HepG2 (cell line): Measurements from ENCODE around the gene NOL4L. TPM values are rescaled to one million over a fixed set of nuclear protein-coding genes. Genes with fewer than 3 reads are reported as not detected.

Experiments
- CREBL2 ChIP-seq: sonication (generic); formaldehyde crosslinking; IDR thresholded peaks from 2 replicates; pipeline ENCODE4 v1.8.1; 2023; ENCODE audit warnings: missing genetic modification reagents, mild to moderate bottlenecking, borderline replicate concordance
- ERF ChIP-seq: IDR thresholded peaks from 2 replicates; pipeline ENCODE4 v1.6.1; 2018; ENCODE audit warnings: missing biosample characterization, missing genetic modification reagents
- FOXM1 ChIP-seq: sonication (generic); formaldehyde crosslinking; IDR thresholded peaks from 2 replicates; pipeline ENCODE4 v1.5.0; 2020; ENCODE audit warnings: missing genetic modification reagents
- IRF9 ChIP-seq: sonication (generic); formaldehyde crosslinking; IDR thresholded peaks from 2 replicates; pipeline ENCODE4 v1.8.0; 2022; ENCODE audit warnings: missing genetic modification reagents, mild to moderate bottlenecking, borderline replicate concordance
- KAT2B ChIP-seq: fragments of 150-350 bp; IDR thresholded peaks from 2 replicates; pipeline ENCODE4 v1.6.1; 2014; ENCODE audit warnings: low read depth, low read length, borderline replicate concordance
- NFKB2 ChIP-seq: sonication (generic); formaldehyde crosslinking; IDR thresholded peaks from 2 replicates; pipeline ENCODE4 v1.4.0; 2020; ENCODE audit warnings: missing genetic modification reagents, borderline replicate concordance
- PHF21A ChIP-seq: sonication (generic); formaldehyde crosslinking; IDR thresholded peaks from 2 replicates; pipeline ENCODE4 v1.5.0; 2020; ENCODE audit warnings: mild to moderate bottlenecking, missing genetic modification reagents
- SMARCE1 ChIP-seq: fragments of 450-650 bp; IDR thresholded peaks from 2 replicates; pipeline ENCODE4 v1.6.1; 2017; ENCODE audit warnings: borderline replicate concordance
- SMYD3 ChIP-seq: sonication (generic); formaldehyde crosslinking; IDR thresholded peaks from 2 replicates; pipeline ENCODE4 v1.8.1; 2023; ENCODE audit warnings: mild to moderate bottlenecking, missing genetic modification reagents
- THYN1 ChIP-seq: sonication (generic); formaldehyde crosslinking; IDR thresholded peaks from 2 replicates; pipeline ENCODE4 v1.8.1; 2023; ENCODE audit warnings: low read depth, mild to moderate bottlenecking, moderate library complexity, missing genetic modification reagents, borderline replicate concordance
- ZBTB34 ChIP-seq: sonication (generic); formaldehyde crosslinking; IDR thresholded peaks from 2 replicates; pipeline ENCODE4 v1.8.0; 2022; ENCODE audit warnings: mild to moderate bottlenecking, missing genetic modification reagents
- ZBTB42 ChIP-seq: sonication (generic); formaldehyde crosslinking; IDR thresholded peaks from 2 replicates; pipeline ENCODE4 v1.5.0; 2020; ENCODE audit warnings: mild to moderate bottlenecking, missing genetic modification reagents
- ZNF160 ChIP-seq: sonication (generic); formaldehyde crosslinking; IDR thresholded peaks from 2 replicates; pipeline ENCODE4 v1.8.0; 2022; ENCODE audit warnings: mild to moderate bottlenecking, inconsistent platforms, missing genetic modification reagents
- ZNF205 ChIP-seq: IDR thresholded peaks from 2 replicates; pipeline ENCODE4 v1.6.1; 2018; ENCODE audit warnings: missing biosample characterization, missing genetic modification reagents
- ZNF280D ChIP-seq: sonication (generic); formaldehyde crosslinking; IDR thresholded peaks from 2 replicates; pipeline ENCODE4 v1.5.1; 2020; ENCODE audit warnings: mild to moderate bottlenecking, missing genetic modification reagents
- ZNF687 ChIP-seq: sonication (generic); formaldehyde crosslinking; IDR thresholded peaks from 2 replicates; pipeline ENCODE4 v1.5.1; 2020; ENCODE audit warnings: mild to moderate bottlenecking, missing genetic modification reagents, moderate library complexity
- ZNF704 ChIP-seq: sonication (generic); formaldehyde crosslinking; IDR thresholded peaks from 2 replicates; pipeline ENCODE4 v1.8.1; 2023; ENCODE audit warnings: mild to moderate bottlenecking, inconsistent platforms, moderate library complexity, missing genetic modification reagents, borderline replicate concordance
- ZNF746 ChIP-seq: sonication (generic); formaldehyde crosslinking; IDR thresholded peaks from 2 replicates; pipeline ENCODE4 v1.8.0; 2022; ENCODE audit warnings: mild to moderate bottlenecking, missing genetic modification reagents
- ZNF792 ChIP-seq: IDR thresholded peaks from 2 replicates; pipeline ENCODE4 v1.6.1; 2016
- ZNF883 ChIP-seq: sonication (generic); formaldehyde crosslinking; IDR thresholded peaks from 2 replicates; pipeline ENCODE4 v1.5.1; 2020; ENCODE audit warnings: mild to moderate bottlenecking, missing genetic modification reagents; ENCODE audit errors: not compliant biosample characterization
- polyA plus RNA-seq, 8 experiments: library from polyadenylated mRNA; depleted of rRNA in 3 of 8; stranded (reverse) in 7 of 8; unstranded in 1 of 8; fragments of >200 nt; fragmentation: Illumina TruSeq in 4 of 8; extraction: Trizol in 4 of 8; gene quantifications; 2 replicates each; pipeline versions ENCODE4 v1.2.1 to v1.2.3, GENCODE V29; 2011 to 2016; ENCODE audit warnings: low read depth in 4 of 8, missing spikeins in 1 of 8, mixed read lengths in 1 of 8; ENCODE audit not compliant: insufficient read depth in 1 of 8
- total RNA-seq, 5 experiments: library from RNA; depleted of rRNA; stranded (reverse); fragments of >200 nt; fragmentation: Illumina TruSeq; extraction: Trizol; gene quantifications; 2 replicates each; pipeline ENCODE4 v1.2.3, GENCODE V29; 2016; ENCODE audit warnings: low read depth in 1 of 5

Gene NOL4L
- total and polyA plus RNA-seq, 2 of the 13 experiments (the other 11 are each of a cell fraction or from before 2014, with no cell fraction given): 16.6 to 35.4 TPM

GRCh38 chr20:32598606-32599005, 13.5 kb upstream of the NOL4L start (continued):
- TF ChIP-seq THYN1 (no peak), IRF9 (CRISPR knock-in tag) (no peak), PHF21A (no peak), SMYD3 (CRISPR knock-in tag) (no peak), CREBL2 (CRISPR knock-in tag) (no peak), ZNF205 (CRISPR knock-in tag) (no peak), ERF (CRISPR knock-in tag) (no peak), SMARCE1 (no peak), ZNF746 (no peak), ZNF883 (CRISPR knock-in tag) (no peak), ZNF704 (CRISPR knock-in tag) (peak; percentile 31; the same call in 1 of the 2 replicates), ZNF280D (CRISPR knock-in tag) (no peak), ZBTB42 (CRISPR knock-in tag) (no peak), NFKB2 (CRISPR knock-in tag) (no peak), ZNF687 (CRISPR knock-in tag) (peak; percentile 25), ZBTB34 (CRISPR knock-in tag) (no peak), ZNF792 (no peak), ZNF160 (CRISPR knock-in tag) (no peak), KAT2B (no peak), FOXM1 (CRISPR knock-in tag) (no peak)
